ENCODE results near the gene DPH1.
"Not testable (repeated sequence)": the region's sequence is repeated elsewhere in the genome, so short reads cannot be mapped to it uniquely, and the experiment has no call there.

DPH1 gene

GRCh38 chr17:1997927-1998742, 31.8 kb upstream of the DPH1 start:
- no peaks in the 10 kb centered on the region for H3K36me3 Mint-ChIP-seq (ENCODE audit: low read depth)
- H3K27me3 Mint-ChIP-seq, result peaks cover 26% of the 10 kb centered on the region
- ATAC-seq, result no peak
- no peak for DNase-seq
- H3K9me3 Mint-ChIP-seq, result no peaks in the 10 kb centered on the region
- no peak overlapping the region for H3K27ac Mint-ChIP-seq
- no peaks in the 10 kb centered on the region for H3K4me1 Mint-ChIP-seq
- H3K4me3 Mint-ChIP-seq, result no peak overlapping the region

- ATAC-seq (peak; percentile 29), DNase-seq (no peak)
- Mint-ChIP-seq H3K36me3 (ENCODE audit: low read depth) (no peaks in the 10 kb centered on the region), H3K27me3 (peaks cover 26% of the 10 kb centered on the region), H3K9me3 (no peaks in the 10 kb centered on the region), H3K27ac (no peak overlapping the region), H3K4me3 (no peak overlapping the region), H3K4me1 (no peaks in the 10 kb centered on the region)
These were observed 30.2 kb upstream of the DPH1 start for GRCh38 chr17:1999557-2000251.

- DNase-seq (no peak), ATAC-seq (no peak)
- no peak overlapping the region for H3K27ac Mint-ChIP-seq
- H3K27me3 Mint-ChIP-seq, result peaks cover 15% of the 10 kb centered on the region
- H3K4me1 Mint-ChIP-seq, result no peaks in the 10 kb centered on the region
- no peaks in the 10 kb centered on the region for H3K36me3 Mint-ChIP-seq (ENCODE audit: low read depth)
- no peak overlapping the region for H3K4me3 Mint-ChIP-seq
- no peaks in the 10 kb centered on the region for H3K9me3 Mint-ChIP-seq
These were observed 27.1 kb upstream of the DPH1 start for GRCh38 chr17:2002767-2003329.

GRCh38 chr17:2003525-2003924, 26.4 kb upstream of the DPH1 start:
- DNase-seq (no peak), ATAC-seq (no peak)
- H3K4me3 Mint-ChIP-seq, result no peak overlapping the region
- H3K27ac Mint-ChIP-seq, result no peak overlapping the region
- H3K27me3 Mint-ChIP-seq, result peaks cover 15% of the 10 kb centered on the region
- H3K4me1 Mint-ChIP-seq, result no peaks in the 10 kb centered on the region
- no peaks in the 10 kb centered on the region for H3K9me3 Mint-ChIP-seq
- no peaks in the 10 kb centered on the region for H3K36me3 Mint-ChIP-seq (ENCODE audit: low read depth)

- Mint-ChIP-seq H3K9me3 (no peaks in the 10 kb centered on the region), H3K27me3 (peaks cover 8% of the 10 kb centered on the region)
- DNase-seq, result no peak
These were observed 25.5 kb upstream of the DPH1 start for GRCh38 chr17:2004435-2004952.

GRCh38 chr17:2008332-2009126, 21.4 kb upstream of the DPH1 start:
- Mint-ChIP-seq H3K4me1 (no peaks in the 10 kb centered on the region), H3K9me3 (no peaks in the 10 kb centered on the region), H3K27me3 (peaks cover 2% of the 10 kb centered on the region), H3K27ac (no peak overlapping the region), H3K36me3 (ENCODE audit: low read depth) (no peaks in the 10 kb centered on the region), H3K4me3 (no peak overlapping the region)
- no peak for ATAC-seq
- DNase-seq, result no peak

More at GRCh38 chr17:2004435-2004952, 25.5 kb upstream of the DPH1 start:
- no peak overlapping the region for H3K4me3 Mint-ChIP-seq
- H3K36me3 Mint-ChIP-seq (ENCODE audit: low read depth), result no peaks in the 10 kb centered on the region
- H3K4me1 Mint-ChIP-seq, result no peaks in the 10 kb centered on the region
- no peak overlapping the region for H3K27ac Mint-ChIP-seq
- no peak for ATAC-seq

- no peak overlapping the region for H3K4me3 Mint-ChIP-seq
- H3K27ac Mint-ChIP-seq, result no peak overlapping the region
- no peaks in the 10 kb centered on the region for H3K9me3 Mint-ChIP-seq
- DNase-seq, result no peak
- no peak for ATAC-seq
- H3K36me3 Mint-ChIP-seq (ENCODE audit: low read depth), result no peaks in the 10 kb centered on the region
- H3K4me1 Mint-ChIP-seq, result no peaks in the 10 kb centered on the region
- H3K27me3 Mint-ChIP-seq, result peaks cover 4% of the 10 kb centered on the region
These were observed 20.2 kb upstream of the DPH1 start for GRCh38 chr17:2009737-2010136.

- ATAC-seq, result no peak
- H3K27me3 Mint-ChIP-seq, result peaks cover 7% of the 10 kb centered on the region
- no peak for DNase-seq
- H3K4me3 Mint-ChIP-seq, result no peak overlapping the region
- H3K4me1 Mint-ChIP-seq, result no peaks in the 10 kb centered on the region
- no peaks in the 10 kb centered on the region for H3K36me3 Mint-ChIP-seq (ENCODE audit: low read depth)
- no peak overlapping the region for H3K27ac Mint-ChIP-seq
- no peaks in the 10 kb centered on the region for H3K9me3 Mint-ChIP-seq
These were observed 18.3 kb upstream of the DPH1 start for GRCh38 chr17:2011411-2012371.

- DNase-seq, result no peak
- Mint-ChIP-seq H3K9me3 (no peaks in the 10 kb centered on the region), H3K27me3 (peaks cover 7% of the 10 kb centered on the region), H3K27ac (no peak overlapping the region), H3K36me3 (ENCODE audit: low read depth) (no peaks in the 10 kb centered on the region), H3K4me3 (no peak overlapping the region), H3K4me1 (no peaks in the 10 kb centered on the region)
- ATAC-seq, result no peak
These were observed 17.5 kb upstream of the DPH1 start for GRCh38 chr17:2012499-2012898.

- H3K36me3 Mint-ChIP-seq (ENCODE audit: low read depth); H3K9me3 Mint-ChIP-seq; DNase-seq; H3K27me3 Mint-ChIP-seq; H3K27ac Mint-ChIP-seq; H3K4me3 Mint-ChIP-seq; ATAC-seq; H3K4me1 Mint-ChIP-seq: not testable (repeated sequence)
These were observed 16.5 kb upstream of the DPH1 start for GRCh38 chr17:2013220-2013993.

- Mint-ChIP-seq H3K27ac (no peak overlapping the region), H3K36me3 (ENCODE audit: low read depth) (no peaks in the 10 kb centered on the region), H3K4me1 (no peaks in the 10 kb centered on the region), H3K27me3 (peaks cover 9% of the 10 kb centered on the region), H3K9me3 (no peaks in the 10 kb centered on the region), H3K4me3 (no peak overlapping the region)
- DNase-seq, result no peak
- no peak for ATAC-seq
These were observed 16.0 kb upstream of the DPH1 start for GRCh38 chr17:2013994-2014317.

- ATAC-seq, result no peak
- no peak overlapping the region for H3K27ac Mint-ChIP-seq
These were observed 14.6 kb upstream of the DPH1 start for GRCh38 chr17:2015314-2015713.

GRCh38 chr17:2016494-2016893, 13.5 kb upstream of the DPH1 start:
- Mint-ChIP-seq H3K27ac (no peak overlapping the region), H3K4me3 (peak overlapping the region; percentile 17), H3K9me3 (no peaks in the 10 kb centered on the region), H3K4me1 (no peaks in the 10 kb centered on the region), H3K36me3 (ENCODE audit: low read depth) (no peaks in the 10 kb centered on the region), H3K27me3 (peaks cover 19% of the 10 kb centered on the region)
- no peak for ATAC-seq
- no peak for DNase-seq

More at GRCh38 chr17:2015314-2015713, 14.6 kb upstream of the DPH1 start:
- H3K27me3 Mint-ChIP-seq, result peaks cover 16% of the 10 kb centered on the region
- H3K4me3 Mint-ChIP-seq, result no peak overlapping the region
- no peaks in the 10 kb centered on the region for H3K4me1 Mint-ChIP-seq
- H3K9me3 Mint-ChIP-seq, result no peaks in the 10 kb centered on the region
- DNase-seq, result no peak
- no peaks in the 10 kb centered on the region for H3K36me3 Mint-ChIP-seq (ENCODE audit: low read depth)
